ENCODE data around the gene GRIN3A. TPM values are rescaled to one million over a fixed set of nuclear protein-coding genes. Genes with fewer than 3 reads are reported as not detected.
A peak's percentile ranks its signal among the peaks of the same experiment; 100 is the strongest.
"Not testable (repeated sequence)": the region's sequence is repeated elsewhere in the genome, so short reads cannot be mapped to it uniquely, and the experiment has no call there.

GRIN3A gene
- under 1 TPM; 0.59 to 0.85 TPM for total RNA-seq
- long read RNA-seq, partial matches to known transcripts: 0 of 5 reads
- long read RNA-seq, other reads (novel, unspliced or antisense): 5 of 5 reads

DNA sequence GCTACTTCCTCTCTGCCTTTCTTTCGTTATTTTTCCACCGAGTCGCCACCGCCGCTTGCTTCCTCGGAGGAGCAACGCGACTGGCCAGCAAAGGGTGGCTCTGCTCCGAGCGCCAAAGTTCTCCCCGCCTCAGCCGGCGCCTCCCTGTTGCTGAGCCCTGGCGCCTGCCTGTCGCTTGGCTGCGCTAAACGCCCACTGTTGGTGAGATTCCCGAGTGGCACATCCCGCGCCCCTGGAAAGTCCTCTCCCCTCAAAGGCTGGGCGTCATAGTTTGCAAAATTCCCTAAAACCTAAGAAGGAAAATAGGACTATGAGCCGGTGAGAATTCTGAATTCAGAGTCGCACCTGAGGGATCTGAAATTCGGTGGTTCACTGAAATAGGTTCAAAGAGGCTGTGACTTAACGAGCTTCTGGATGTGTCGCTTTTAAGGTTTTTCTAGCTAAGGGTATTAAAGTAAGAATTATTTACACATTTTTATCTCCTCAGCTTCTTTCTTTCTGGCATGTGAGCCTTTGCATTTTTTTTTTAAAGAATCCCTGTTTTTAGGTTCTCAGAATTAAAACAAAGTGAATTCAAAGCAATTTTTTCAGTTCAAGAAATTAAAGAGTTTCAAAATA is at the start of gene GRIN3A:
TSS of gene GRIN3A (minus strand) at position 82 of the 618 bp plus-strand sequence. CDS start 668 bp downstream, outside the sequence.
- peak; percentile 92 for ATAC-seq
- intact Hi-C loops (cut with DNase I, micrococcal nuclease): no loop called here
- peak in 1 of 2 donors; percentile 40 for DNase-seq

DNA sequence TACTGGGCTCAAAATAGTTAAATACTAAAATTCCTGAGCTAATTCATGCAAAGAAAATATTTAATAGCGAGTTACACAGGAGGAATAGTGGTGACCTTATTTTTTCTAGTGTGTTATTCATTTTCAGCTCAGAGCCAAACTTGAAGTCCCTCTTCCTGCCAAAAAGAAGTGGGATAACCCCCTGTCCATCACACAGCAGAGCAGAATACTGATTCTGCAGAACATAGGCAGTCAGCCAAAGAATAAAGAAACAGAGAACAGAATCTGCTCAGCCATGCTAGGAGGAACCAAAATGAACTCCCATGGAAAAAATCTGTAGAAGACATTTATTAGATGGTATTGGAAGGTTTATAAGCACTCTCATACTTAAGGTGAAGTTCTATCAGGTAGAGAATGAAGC is 49.4 kb upstream of the GRIN3A start:
- intact Hi-C loops (cut with DNase I, micrococcal nuclease): no loop called here
- ATAC-seq: no peak
- no peak for DNase-seq

DNA sequence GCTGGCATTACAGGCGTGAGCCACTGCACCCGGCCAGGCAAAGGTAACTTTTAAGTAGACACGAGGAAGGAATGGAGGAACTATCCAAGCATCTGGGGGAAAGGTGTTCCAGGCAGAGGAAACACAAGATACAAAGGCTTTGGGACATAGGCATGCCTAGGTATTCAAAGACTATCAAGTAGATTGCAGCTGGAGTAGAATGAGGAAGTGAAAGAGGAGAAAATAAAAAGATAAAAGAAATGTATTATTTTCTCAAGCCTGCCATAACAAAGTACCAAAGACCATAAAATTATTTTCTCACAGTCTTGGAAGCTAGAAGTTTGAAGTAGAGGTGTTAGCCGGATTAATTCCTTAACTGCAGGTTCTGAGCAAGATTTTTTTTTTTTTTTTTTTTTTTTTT is 39.9 kb upstream of the GRIN3A start:
- ATAC-seq (no peak), DNase-seq (no peak)
- intact Hi-C loops (cut with DNase I, micrococcal nuclease): no loop called here

DNA sequence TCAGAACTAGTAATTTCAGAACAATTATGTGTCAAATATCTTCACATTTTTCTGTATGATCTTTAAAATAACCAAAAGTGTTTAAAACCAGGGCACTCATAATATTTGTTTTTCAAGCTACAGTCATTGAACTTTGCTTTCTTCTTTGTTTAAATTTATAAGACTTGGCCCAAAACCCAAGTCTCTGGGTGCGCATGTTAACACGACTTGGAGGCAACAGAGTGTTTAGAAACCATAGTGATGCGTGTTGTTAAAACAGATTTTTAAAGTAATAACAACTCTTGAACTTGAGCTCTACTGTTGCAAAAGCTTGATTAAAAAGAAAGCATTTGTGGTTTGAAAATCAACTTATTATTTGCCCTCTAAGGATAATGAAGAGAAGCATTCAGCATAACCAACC is 26.0 kb upstream of the GRIN3A start:
- ATAC-seq: no peak
- intact Hi-C loops (cut with DNase I, micrococcal nuclease): no loop called here
- DNase-seq: no peak

DNA sequence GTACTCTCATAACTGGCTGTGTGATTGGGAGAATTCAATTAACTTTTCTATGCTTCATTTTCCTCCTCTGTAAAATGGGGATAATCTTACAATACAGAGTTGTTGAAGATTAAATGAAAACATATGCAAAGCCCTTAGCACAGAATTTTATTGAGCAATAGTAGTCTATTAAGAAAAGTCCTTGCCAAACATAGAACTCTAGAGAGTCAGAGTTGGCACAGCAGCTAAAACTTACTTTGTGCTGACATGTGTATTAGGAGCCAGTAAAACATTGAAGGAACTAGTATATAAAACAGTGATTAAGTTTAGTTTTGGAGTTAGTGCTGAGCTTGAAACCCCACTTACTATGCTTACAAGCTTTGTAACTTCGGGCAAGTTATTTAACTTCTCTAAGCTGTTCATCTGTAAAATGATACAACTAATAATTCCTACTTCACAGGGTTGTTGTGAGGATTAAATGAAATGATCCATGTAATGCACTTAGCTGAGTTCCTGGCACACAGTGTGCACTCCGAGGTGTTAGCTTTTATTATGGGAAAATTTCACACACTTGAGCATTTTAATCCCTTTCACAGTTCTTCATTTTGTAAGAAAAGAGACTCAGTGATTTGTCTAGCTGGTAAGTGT is 20.0 kb upstream of the GRIN3A start:
- no peak for ATAC-seq
- intact Hi-C loops (cut with DNase I, micrococcal nuclease): no loop called here
- no peak for DNase-seq

DNA sequence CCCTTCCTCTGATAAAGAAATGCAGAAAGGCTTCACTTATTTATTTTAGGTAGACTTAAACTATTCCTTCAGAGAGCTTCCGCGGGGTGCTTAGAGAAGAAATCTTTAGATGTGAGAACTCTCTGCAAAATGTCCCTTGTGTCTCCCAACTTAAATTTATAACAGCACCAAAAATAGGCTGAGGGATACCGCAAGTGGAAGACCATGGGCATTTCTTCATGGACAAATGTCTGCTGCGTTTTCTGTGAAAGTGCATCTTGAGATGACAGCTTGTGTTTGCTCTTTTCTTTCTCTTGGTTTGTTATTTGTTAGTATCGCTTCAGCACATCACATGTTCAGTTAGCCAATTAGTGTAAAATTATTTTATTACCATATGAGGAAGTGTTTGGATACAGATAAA is 15.3 kb upstream of the GRIN3A start:
- intact Hi-C loops (cut with DNase I, micrococcal nuclease): no loop called here
- DNase-seq (no peak), ATAC-seq (no peak)

DNA sequence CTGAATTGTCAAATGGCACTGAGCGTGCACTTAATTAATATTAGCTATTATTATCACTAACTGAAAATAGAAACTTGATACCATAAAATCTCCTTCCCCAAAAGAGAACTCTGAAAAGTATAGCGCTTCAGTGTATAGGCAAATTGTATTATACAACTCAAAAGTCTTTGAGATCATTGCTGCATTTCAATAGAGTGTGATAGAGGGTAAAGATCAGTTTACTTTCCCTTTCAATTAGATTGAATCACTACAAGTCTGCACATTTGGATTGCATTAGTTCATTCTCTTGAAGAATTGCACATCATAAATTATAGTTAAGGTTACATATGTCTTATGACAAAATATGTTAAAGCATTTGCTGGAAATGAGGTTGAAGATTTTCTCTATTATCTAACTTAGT is 13.4 kb upstream of the GRIN3A start:
- DNase-seq (no peak), ATAC-seq (no peak)
- intact Hi-C loops (cut with DNase I, micrococcal nuclease): no loop called here

DNA sequence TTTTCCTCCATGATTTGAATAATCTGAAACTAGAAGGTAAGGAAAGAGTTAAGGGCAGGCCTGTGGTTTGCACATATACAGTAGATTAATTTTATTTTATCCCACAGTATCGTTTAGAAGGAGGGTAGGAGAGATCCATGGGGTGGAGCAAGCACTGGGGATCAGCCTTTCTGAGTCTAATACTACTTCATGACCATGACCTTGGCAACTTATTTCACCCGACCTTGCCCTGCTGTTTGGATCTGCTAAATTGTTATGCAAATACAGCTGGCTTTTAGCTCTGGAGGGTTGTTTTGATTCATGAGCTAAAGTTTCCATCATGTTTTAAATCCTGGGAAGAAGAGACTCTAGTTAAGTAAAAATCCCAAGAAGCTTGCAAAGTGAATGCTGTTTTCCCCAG is 864 bp upstream of the GRIN3A start:
- intact Hi-C loops (cut with DNase I, micrococcal nuclease): no loop called here
- DNase-seq (no peak), ATAC-seq (no peak)

DNA sequence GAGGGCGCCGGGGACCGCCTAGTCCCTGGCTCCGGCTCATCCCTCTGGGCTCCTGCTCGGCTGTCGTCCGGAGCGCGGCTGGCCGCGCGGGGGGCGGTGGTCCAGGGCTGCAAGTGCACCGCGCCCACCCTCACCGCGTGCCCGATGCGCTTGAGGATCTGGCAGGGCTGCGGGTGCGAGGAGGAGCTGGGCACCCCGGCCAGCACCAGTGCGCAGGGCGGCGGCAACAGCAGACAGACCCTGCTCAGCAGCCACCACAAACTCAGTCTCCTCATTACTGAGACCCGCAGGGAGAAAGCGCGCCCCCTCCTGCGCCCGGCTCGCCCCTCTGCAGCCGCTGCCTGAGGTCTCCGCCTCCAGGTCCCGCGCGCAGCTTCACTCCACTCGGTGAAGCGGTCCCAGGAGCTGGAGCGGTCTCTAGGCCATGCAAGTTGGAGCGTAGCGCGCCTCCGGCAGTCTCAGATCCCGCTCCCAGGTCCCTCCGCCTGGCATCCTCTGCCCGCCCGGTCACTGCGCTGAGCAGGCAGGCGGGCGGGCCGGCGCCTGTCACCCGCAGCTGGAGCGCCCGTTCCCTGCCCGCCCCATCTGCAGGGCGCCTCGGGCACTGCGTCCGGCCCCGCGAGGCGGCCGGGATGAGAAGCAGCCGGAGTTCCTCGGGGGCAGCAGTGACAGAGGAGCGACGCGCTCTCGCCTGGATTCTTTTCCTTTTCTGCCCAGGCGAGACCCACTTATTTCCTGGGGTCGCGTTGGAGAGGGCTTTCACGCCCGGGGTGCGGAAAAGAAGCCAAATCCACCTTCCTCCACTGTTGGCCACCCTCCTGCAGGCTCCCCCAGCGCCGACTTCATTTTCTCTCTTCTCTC is 512 bp downstream of the GRIN3A start:
- intact Hi-C loops (cut with DNase I, micrococcal nuclease): no loop called here
- ATAC-seq (peak; percentile 96), DNase-seq (peak in 1 of 2 donors; percentile 16)

DNA sequence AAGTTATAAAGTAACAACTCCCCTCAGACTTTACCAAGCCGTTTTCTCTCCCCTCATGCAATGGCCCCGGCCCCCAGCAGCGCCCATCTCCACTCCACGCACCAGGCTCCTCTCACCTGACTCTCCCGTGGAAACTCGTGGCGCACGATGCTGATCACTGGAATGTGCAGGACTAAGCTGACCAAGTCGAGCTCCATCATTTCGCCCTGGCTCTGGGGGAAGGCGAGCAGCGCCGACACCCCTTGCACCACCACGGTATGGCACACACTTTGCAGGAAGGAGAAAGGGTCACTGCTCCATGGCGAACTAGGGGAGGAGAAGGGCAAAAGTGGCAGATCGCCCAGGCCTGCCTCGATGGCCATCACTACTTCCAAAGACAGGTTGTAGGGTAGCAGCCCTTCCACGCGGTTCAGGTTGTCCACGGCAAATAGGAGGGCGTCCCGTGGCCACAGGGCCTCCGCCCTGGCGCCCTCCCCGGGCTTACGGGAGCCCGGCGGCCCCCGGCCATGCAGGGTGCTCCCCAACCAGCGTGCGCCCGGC is 1.2 kb downstream of the GRIN3A start:
- no peak for ATAC-seq
- no peak for DNase-seq
- intact Hi-C loops (cut with DNase I, micrococcal nuclease): no loop called here

DNA sequence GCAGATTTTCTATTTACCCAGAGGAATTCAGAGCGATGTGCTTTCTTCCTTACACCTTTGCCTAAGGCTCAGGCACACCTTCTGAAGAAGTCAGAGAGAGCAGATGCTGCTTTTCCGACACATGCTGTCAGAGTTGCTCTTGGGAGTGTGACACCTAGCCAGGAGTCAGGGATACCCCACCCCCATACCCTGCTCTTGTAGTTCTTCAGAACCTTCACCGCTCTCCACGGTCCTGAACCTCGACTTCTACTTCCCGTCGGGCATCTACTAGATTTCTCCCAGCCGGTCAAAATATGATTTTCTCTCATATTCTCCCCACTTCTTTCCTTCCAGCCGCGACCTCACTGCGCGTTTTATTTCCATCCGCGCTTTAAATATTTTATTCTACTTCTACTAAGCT is 1.7 kb downstream of the GRIN3A start:
- peak in 1 of 2 donors; percentile 24 for DNase-seq
- intact Hi-C loops (cut with DNase I, micrococcal nuclease): no loop called here
- ATAC-seq: no peak

DNA sequence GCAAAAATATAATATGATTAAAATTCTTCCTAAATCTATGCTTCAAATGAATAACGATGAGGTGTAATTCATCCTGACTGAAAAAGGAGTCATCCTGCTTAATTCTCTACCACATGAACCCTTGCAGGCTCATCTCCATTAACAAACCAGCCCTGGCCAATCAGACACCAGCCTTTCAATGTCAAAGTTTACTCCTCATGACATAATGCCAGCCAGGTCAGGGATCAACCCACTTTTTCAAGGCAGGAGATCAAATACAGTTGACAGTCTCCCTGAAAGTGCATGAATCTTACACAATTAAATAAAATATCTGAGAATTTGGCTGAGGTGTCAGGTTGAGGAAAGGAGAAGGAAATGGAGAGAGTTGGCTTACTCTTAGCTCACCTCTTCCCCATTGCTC is 7.0 kb downstream of the GRIN3A start:
- DNase-seq (no peak), ATAC-seq (no peak)
- intact Hi-C loops (cut with DNase I, micrococcal nuclease): no loop called here

DNA sequence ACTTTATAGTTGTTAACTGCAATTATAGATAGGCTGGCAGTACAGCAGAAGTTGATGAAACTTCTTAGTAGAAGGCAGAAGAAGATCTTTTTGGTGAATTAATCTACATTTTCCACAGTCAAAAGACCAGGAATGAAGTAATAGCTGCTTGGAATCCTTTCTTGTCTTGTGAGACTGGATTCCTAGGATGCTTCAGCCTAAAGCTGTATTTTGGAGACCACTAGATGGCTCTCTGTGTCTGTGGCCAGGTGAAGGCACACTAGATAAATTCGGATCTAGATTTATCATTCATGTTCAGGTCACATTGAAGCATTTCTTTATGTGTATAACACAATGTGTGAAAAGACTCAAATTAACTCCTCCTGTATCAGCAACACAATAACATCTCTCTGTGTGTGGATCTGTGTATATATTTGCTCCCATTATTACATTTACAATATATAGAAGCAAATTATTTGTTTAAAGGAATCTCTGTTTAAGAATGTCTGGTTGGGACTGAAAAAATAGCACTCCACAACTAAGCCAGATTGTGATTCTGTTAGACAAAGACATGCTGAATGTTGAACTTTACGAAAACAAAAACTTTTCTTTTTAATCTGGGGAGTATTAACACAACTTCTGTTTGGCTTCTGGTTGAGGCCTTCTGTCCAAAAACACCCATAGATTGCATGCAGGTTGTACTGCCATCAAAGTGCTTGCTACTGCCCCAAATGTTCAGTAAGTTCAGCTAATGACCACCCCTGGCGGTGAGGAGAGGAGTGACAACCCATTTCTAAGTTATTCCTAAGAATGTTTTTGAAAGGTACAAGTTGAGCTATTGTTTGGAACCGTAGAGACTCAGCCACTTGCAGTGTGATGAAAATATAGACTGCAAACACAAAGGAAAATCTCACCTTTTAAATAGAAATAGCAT is 10.6 kb downstream of the GRIN3A start:
- peak; percentile 64 for ATAC-seq
- intact Hi-C loops (cut with DNase I, micrococcal nuclease): loop anchor here in 1 of 2 donors (5.0 kb wide), 1 partner anchor 126 kb away; no protein-coding TSS in a partner anchor
- DNase-seq: peak in 1 of 2 donors; percentile 15

DNA sequence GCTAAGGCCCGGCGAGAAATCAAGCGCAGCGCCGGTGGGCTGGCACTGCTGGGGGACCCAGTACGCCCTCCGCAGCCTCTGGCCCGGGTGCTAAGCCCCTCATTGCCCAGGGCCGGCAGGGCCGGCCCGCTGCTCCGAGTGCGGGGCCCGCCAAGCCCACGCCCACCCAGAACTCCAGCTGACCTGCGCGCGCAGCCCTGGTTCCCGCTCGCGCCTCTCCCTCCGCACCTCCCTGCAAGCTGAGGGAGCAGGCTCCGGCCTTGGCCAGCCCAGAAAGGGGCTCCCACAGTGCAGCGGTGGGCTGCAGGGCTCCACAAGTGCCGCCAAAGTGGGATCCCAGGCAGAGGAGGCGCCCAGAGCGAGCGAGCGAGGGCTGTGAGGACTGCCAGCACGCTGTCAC is 14.2 kb downstream of the GRIN3A start:
- DNase-seq; intact Hi-C loops (cut with DNase I, micrococcal nuclease); ATAC-seq: not testable (repeated sequence)

DNA sequence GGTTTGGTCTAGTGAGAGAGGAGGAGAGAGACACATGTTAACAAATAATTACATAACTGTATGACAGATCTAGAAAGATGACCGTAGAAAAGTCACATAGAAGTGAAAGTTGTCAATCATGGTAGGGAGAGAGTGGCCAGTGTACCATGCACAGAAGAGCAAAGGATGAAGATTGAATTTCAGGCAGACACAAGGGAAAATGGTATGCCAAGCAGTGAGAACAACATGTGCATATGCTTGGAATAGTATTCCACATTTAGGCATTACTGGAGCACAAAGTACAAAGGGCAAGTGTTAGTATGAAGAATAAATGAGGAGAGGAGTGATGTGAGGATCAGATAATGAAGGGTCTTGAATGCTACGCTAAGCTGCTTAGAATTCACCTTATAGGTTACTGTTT is 20.3 kb downstream of the GRIN3A start:
- no peak for DNase-seq
- intact Hi-C loops (cut with DNase I, micrococcal nuclease): no loop called here
- ATAC-seq: no peak

DNA sequence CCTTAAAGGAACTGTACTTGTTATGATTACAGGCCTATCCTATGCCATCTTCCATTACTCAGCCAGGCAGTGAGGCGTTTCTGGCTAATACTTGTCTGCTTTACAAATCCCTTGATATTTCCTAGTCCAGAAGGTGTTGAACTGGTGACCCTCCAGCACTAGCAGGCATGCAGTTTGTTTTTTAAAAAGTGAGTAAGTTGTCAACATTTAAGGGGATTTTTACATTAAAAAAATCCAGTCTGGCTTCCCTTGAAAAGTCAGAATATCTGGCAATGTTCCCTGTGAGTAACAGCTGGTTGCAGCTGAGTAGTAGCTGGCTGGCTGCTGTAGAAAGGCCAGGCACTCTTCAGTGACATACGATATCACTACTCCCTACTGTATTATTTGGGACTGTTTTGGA is 21.8 kb downstream of the GRIN3A start:
- no peak for DNase-seq
- intact Hi-C loops (cut with DNase I, micrococcal nuclease): no loop called here
- ATAC-seq: no peak

DNA sequence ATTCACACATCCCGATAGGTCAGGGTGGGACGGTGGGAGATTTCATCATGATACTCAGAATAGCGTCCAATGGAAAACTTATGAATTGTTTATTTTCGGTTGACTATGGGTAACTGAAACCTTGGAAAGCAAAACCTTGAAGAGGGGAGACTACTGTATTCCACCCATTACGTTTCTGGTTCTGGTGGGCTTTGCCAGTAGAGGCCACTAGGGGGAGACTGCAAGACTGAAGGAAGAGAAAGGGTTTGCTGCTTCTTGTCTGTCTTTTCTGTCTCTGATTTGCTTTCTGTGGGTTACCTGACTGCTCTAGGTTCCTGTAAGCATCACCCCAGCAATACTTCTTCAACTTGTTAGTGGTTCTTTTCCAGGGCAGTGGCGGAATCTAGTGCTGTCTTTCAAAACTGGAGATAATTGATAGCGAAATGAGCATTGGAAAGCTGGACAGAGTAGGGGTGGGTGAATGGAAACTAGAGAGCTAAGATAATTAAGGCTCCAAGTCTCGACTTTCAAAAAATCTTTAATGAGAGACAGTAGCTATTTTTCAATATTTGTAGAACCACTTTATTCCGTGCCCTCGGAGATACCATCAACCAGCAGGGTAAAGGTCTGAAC is 27.0 kb downstream of the GRIN3A start:
- no peak for ATAC-seq
- intact Hi-C loops (cut with DNase I, micrococcal nuclease): no loop called here
- peak in 1 of 2 donors; percentile 11 for DNase-seq

DNA sequence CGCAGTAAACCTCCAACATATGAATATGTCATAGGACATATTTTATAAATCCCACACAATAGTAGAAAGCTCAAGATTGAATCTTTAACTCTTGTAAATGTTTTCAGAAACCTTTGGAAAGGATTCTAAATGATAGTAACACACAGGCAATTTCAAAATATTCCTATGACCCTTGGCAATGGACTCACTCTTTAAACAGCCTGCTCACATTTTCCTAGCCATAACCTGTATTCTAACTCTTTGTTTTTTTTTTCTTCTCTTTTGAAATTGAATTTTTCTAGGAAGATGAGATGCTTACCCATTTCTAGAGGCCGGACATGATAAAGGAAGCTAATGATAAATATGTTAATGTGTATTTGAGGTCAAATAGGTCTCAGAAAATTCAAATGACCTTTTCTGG is 29.6 kb downstream of the GRIN3A start:
- no peak for ATAC-seq
- DNase-seq: no peak
- intact Hi-C loops (cut with DNase I, micrococcal nuclease): no loop called here

Data from left colon (tissue), 2 donors.